ENCODE measurements around the gene C10orf71.

DNA sequence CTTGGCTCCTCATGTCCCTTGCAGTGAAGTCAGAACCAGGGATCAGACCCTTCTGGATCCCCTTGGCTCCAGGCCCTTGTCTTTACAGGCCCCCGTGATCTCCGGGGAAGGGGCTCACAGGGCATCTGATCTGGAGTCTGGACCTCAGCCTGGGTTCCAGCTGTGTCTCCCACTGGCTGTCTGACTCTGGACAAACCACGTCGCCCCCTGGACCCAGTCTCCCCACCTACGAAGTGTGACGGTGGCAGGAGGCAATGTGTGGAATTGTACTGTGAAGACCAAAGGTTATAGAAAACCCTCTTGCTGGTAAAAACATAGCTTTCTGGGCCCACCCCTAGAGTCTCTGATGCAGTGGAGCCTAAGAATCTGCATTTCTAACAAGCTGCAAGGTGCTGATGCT is 15.5 kb upstream of the C10orf71 start:
- TF ChIP-seq TAF1 (IDR thresholded peaks at IDR 0.05; ENCODE audit: low read depth) (no peak), EP300 (IDR thresholded peaks at IDR 0.05; ENCODE audit: borderline replicate concordance) (no peak), CREB1 (IDR thresholded peaks at IDR 0.05; ENCODE audit: low read depth) (no peak)
- TF ChIP-seq, protein P1, sequence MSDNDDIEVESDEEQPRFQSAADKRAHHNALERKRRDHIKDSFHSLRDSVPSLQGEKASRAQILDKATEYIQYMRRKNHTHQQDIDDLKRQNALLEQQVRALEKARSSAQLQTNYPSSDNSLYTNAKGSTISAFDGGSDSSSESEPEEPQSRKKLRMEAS (IDR thresholded peaks at IDR 0.05): no peak
- TF ChIP-seq, protein P2, sequence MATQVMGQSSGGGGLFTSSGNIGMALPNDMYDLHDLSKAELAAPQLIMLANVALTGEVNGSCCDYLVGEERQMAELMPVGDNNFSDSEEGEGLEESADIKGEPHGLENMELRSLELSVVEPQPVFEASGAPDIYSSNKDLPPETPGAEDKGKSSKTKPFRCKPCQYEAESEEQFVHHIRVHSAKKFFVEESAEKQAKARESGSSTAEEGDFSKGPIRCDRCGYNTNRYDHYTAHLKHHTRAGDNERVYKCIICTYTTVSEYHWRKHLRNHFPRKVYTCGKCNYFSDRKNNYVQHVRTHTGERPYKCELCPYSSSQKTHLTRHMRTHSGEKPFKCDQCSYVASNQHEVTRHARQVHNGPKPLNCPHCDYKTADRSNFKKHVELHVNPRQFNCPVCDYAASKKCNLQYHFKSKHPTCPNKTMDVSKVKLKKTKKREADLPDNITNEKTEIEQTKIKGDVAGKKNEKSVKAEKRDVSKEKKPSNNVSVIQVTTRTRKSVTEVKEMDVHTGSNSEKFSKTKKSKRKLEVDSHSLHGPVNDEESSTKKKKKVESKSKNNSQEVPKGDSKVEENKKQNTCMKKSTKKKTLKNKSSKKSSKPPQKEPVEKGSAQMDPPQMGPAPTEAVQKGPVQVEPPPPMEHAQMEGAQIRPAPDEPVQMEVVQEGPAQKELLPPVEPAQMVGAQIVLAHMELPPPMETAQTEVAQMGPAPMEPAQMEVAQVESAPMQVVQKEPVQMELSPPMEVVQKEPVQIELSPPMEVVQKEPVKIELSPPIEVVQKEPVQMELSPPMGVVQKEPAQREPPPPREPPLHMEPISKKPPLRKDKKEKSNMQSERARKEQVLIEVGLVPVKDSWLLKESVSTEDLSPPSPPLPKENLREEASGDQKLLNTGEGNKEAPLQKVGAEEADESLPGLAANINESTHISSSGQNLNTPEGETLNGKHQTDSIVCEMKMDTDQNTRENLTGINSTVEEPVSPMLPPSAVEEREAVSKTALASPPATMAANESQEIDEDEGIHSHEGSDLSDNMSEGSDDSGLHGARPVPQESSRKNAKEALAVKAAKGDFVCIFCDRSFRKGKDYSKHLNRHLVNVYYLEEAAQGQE (IDR thresholded peaks at IDR 0.05; ENCODE audit: low read depth): no peak
